ENCODE measurements around the gene JCAD.

The JCAD gene

GRCh38 chr10:30045961-30046360 lies 13.4 kb downstream of the JCAD start:
- TF ChIP-seq CTCF (IDR thresholded peaks at IDR 0.05; ENCODE audit: insufficient read depth, missing control alignments): no peak
- no peak for FAIRE-seq
- DNase-seq (ENCODE audit: insufficient read length, low spot score): no peak

- FAIRE-seq (no peak), DNase-seq (ENCODE audit: insufficient read length, low spot score) (no peak)
- TF ChIP-seq CTCF (IDR thresholded peaks at IDR 0.05; ENCODE audit: insufficient read depth, missing control alignments): no peak
Measured at GRCh38 chr10:30043476-30044270, 15.7 kb downstream of the JCAD start.

- no peak for TF ChIP-seq CTCF (IDR thresholded peaks at IDR 0.05; ENCODE audit: insufficient read depth, missing control alignments)
- FAIRE-seq (no peak), DNase-seq (ENCODE audit: insufficient read length, low spot score) (no peak)
Measured at GRCh38 chr10:30042820-30043219, 16.6 kb downstream of the JCAD start.

GRCh38 chr10:30041196-30042105 lies 17.9 kb downstream of the JCAD start:
- no peak for TF ChIP-seq CTCF (IDR thresholded peaks at IDR 0.05; ENCODE audit: insufficient read depth, missing control alignments)
- FAIRE-seq (no peak), DNase-seq (ENCODE audit: insufficient read length, low spot score) (no peak)

DNA sequence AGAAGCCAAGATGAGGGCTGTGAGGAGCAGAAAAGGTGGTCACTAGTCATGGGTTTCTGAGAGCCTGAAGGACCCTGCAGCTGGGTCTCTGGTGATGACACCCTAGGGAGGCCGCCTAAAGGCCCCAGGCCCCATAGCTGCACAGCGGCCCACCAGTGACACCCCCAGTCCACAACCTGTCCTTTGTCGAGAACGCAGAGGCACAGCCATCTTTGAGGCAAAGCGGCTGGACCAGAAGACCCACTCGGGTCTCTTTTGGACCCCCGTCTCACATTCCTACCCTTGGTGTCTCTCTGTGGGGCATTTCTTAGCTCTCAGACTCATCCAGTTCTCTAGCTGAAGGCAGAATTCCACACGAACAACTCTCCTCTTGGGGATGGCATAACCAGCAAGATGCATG lies 18.8 kb downstream of the JCAD start:
- DNase-seq (ENCODE audit: insufficient read length, low spot score) (no peak), FAIRE-seq (no peak)
- TF ChIP-seq CTCF (IDR thresholded peaks at IDR 0.05; ENCODE audit: insufficient read depth, missing control alignments): no peak

GRCh38 chr10:30039988-30040387 lies 19.4 kb downstream of the JCAD start:
- no peak for DNase-seq (ENCODE audit: insufficient read length, low spot score)
- no peak for FAIRE-seq
- TF ChIP-seq CTCF (IDR thresholded peaks at IDR 0.05; ENCODE audit: insufficient read depth, missing control alignments): no peak
